Upper lobe of left lung (tissue), 6 donors: Measurements from ENCODE around the gene NSDHL. TPM values are rescaled to one million over a fixed set of nuclear protein-coding genes. Genes with fewer than 3 reads are reported as not detected.
A peak's percentile ranks its signal among the peaks of the same experiment; 100 is the strongest.

Experiments used
- ATAC-seq, 2 donors: fragments of 200-7000 bp; cut with Tn5 transposase; one replicate each; pipeline ENCODE4 v1.9.1; 2022; ENCODE audit warnings: mild to moderate bottlenecking in 2 of 2, moderate library complexity in 2 of 2; ENCODE audit not compliant: low FRiP score in 2 of 2
- DNase-seq, 2 donors: peaks; one replicate each; pipeline ENCODE4 v3.0.0-alpha.2; 2019 to 2020
- H3K27ac ChIP-seq, 4 donors: fragments of 200-600 bp; sonication (generic); one replicate each; pipeline ENCODE4 v1.5.1; 2016 to 2019
- H3K27me3 ChIP-seq, 4 donors: fragments of 200-600 bp; sonication (generic); one replicate each; pipeline ENCODE4 v1.5.1; 2017 to 2019
- H3K36me3 ChIP-seq, 4 donors: fragments of 200-600 bp; sonication (generic); one replicate each; pipeline ENCODE4 v1.5.1; 2016 to 2019
- H3K4me1 ChIP-seq, 4 donors: fragments of 200-600 bp; sonication (generic); one replicate each; pipeline ENCODE4 v1.5.1; 2018 to 2019
- H3K4me3 ChIP-seq, 4 donors: fragments of 200-600 bp; sonication (generic); one replicate each; pipeline ENCODE4 v1.5.1; 2017 to 2019; ENCODE audit warnings: mild to moderate bottlenecking in 2 of 4, moderate library complexity in 1 of 4
- H3K9me3 ChIP-seq, 4 donors: fragments of 200-600 bp; sonication (generic); one replicate each; pipeline ENCODE4 v1.5.1; 2018 to 2019
- CTCF ChIP-seq, 6 experiments: fragments of 450-650 bp in 4 of 6; fragments of 200-600 bp in 2 of 6; sonication (generic) in 2 of 6; IDR thresholded peaks; one replicate each; pipeline ENCODE4 v1.5.1; 2016 to 2019; ENCODE audit warnings: antibody characterized with exemption in 6 of 6
- EP300 ChIP-seq, 4 donors: sonication (generic); formaldehyde crosslinking; IDR thresholded peaks; one replicate each; pipeline ENCODE4 v1.5.1; 2017; ENCODE audit warnings: antibody characterized with exemption in 4 of 4, control low read depth in 2 of 4
- POLR2A ChIP-seq, 4 donors: fragments of 450-650 bp; IDR thresholded peaks; one replicate each; pipeline ENCODE4 v1.5.1; 2016 to 2017; ENCODE audit warnings: antibody characterized with exemption in 4 of 4, mild to moderate bottlenecking in 2 of 4
- POLR2AphosphoS5 ChIP-seq, 2 donors: sonication (generic); formaldehyde crosslinking; IDR thresholded peaks; one replicate each; pipeline ENCODE4 v1.5.1; 2017; ENCODE audit warnings: antibody characterized with exemption in 2 of 2
- WGBS, 2 donors: methylation state at CpG; one replicate each; pipeline ENCODE4 v1.1.5; 2017 to 2018; 5-methylcytosine and 5-hydroxymethylcytosine counted together
- total RNA-seq, 6 donors: library from RNA; depleted of rRNA in 4 of 6; stranded (reverse); fragments of >200 nt in 4 of 6; gene quantifications; one replicate each; pipeline versions ENCODE4 v1.1.0 to v1.2.1, GENCODE V29; 2016 to 2021
- donor health status: DM: no; HTN: no; CAD: no; lungs with moderate emphysema.
- donor health status: DM: no; HTN: yes; CAD: no; lungs with severe emphysema.

NSDHL gene
- total RNA-seq, 6 donors from 2014 or later = 5.2 to 26.0 (median 21.1) TPM

DNA sequence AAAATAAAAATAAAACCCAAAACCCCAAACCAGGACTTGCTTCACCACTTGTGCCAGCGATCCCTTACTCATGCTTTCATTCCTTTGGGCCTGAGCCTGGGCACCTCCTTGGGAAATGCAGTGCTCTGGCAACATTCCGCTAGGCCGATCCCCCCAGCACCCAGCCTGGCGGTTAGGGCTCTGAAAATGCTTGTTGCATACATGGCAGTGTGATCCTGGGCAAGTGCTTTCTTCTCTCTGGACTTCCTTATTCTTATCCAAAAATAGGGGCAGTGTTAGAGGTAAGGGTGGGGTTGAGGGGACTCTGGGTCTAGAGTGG is 71.6 kb downstream of the NSDHL start:
- Histone ChIP-seq H3K27ac (no peak overlapping the region), H3K27me3 (no peaks in the 10 kb centered on the region), H3K4me3 (no peak overlapping the region), H3K9me3 (no peaks in the 10 kb centered on the region), H3K4me1 (peaks cover 0 to 20% (median 0%) of the 10 kb centered on the region in 4 donors), H3K36me3 (no peaks in the 10 kb centered on the region)
- TF ChIP-seq POLR2AphosphoS5 (IDR thresholded peaks at IDR 0.05) (no peak), EP300 (IDR thresholded peaks at IDR 0.05) (no peak), POLR2A (IDR thresholded peaks at IDR 0.05) (no peak), CTCF (IDR thresholded peaks at IDR 0.05) (no peak)
- DNase-seq (no peak), ATAC-seq (no peak)
- 86 to 93% methylated on average over 3 to 4 of the region's 4 CpGs for WGBS, 2 donors

DNA sequence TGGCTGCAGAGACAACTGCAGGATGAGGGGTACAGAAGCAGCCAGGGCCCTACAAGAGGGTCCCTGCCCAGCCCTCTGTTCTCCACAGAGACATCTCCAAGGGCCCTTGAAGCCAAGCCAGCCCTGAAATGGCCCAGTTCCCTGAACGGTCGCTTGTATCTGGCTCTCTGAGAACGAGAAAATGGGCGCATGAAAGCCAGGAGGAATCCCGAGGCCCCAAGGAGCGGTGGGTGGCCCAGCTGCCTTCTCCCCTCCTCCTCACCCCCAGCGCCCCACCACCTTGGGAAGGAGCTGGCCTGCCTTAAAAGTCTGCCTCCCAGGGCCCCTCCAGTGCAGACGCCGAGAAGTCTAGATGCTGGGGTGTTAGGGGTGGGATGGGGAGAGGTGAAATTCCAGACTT is 72.7 kb downstream of the NSDHL start:
- Histone ChIP-seq H3K4me3 (no peak overlapping the region), H3K27ac (no peak overlapping the region), H3K36me3 (no peaks in the 10 kb centered on the region), H3K9me3 (no peaks in the 10 kb centered on the region), H3K4me1 (peaks cover 0 to 10% (median 0%) of the 10 kb centered on the region in 4 donors), H3K27me3 (no peaks in the 10 kb centered on the region)
- 74 to 79% methylated on average over 2 to 9 of the region's 9 CpGs for WGBS, 2 donors
- no peak for TF ChIP-seq CTCF (IDR thresholded peaks at IDR 0.05)
- no peak for TF ChIP-seq EP300 (IDR thresholded peaks at IDR 0.05)
- no peak for TF ChIP-seq POLR2A (IDR thresholded peaks at IDR 0.05)
- no peak for TF ChIP-seq POLR2AphosphoS5 (IDR thresholded peaks at IDR 0.05)
- no peak for ATAC-seq
- no peak for DNase-seq

DNA sequence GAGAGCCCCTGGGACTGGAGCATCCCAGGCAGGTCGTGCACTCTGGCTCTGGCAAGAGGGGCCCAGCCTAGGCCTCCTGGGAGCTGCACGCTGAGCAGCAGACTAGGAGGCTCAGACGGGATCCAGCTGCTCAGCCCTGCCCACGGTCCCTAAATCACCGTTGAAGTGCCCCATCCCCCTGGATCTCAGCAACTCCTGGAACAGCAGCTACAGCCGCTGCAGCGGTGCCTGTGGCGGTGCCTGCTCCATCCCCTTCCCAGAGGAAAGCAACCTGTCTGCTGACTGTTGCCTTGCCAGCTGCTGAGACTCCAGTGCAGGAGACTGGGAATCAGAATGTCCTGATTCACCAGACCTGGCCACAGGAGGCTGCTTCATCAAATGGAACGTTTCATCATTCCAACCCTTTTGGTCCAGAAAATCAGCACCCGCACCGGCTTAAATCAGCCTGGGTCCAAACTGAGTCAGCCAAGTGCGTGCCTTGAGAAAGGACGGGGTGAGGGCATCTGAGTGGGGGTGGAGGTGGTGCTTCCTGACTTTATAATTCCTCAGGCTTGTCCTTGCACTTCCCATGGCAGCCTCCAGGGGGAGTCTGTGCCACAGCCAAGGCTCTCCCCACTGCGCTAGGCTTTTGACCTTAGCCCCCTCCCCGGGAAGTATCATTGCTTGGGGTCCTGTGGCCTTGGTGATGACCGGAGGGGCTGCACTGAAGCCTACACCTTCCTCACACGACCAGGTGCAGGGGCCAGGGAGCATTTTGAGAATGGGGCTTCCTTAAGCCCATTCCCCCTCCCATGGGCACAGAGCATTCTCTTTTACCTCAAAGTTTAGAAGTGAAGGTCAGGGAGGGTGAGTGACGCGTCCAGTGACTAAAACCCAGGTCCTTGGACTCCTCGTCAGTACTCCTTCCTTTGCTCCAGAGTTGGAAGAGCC is 73.6 kb downstream of the NSDHL start:
- WGBS, 2 donors = 37 to 64% methylated on average over 5 to 20 of the region's 20 CpGs
- H3K4me1 ChIP-seq = peaks cover 0 to 8% (median 0%) of the 10 kb centered on the region in 4 donors
- no peak for TF ChIP-seq POLR2AphosphoS5 (IDR thresholded peaks at IDR 0.05)
- no peak for TF ChIP-seq EP300 (IDR thresholded peaks at IDR 0.05)
- peak; percentile 36 to 78 (median 62) for TF ChIP-seq CTCF (IDR thresholded peaks at IDR 0.05)
- H3K27ac ChIP-seq = no peak overlapping the region
- no peaks in the 10 kb centered on the region for H3K36me3 ChIP-seq
- DNase-seq (no peak), ATAC-seq (peak in 1 of 2 donors; percentile 59)
- no peaks in the 10 kb centered on the region for H3K9me3 ChIP-seq
- no peak overlapping the region for H3K4me3 ChIP-seq
- H3K27me3 ChIP-seq = no peaks in the 10 kb centered on the region

DNA sequence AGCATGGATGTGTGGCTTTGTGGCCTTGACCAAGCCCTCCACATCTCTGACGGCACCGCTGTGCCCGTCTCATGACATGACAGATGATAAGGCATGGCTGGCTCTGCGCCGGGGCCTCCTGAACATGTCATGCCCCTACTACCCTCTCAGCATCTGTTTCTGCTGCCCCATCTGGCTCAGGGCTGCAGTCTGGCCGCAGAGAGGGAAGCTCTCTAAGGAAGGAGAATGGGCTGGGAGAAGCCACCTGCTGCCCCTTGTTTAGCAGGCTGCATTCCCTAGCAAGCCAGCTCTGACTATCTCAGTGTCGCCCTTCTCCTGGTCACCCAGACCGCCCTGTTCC is 74.2 kb downstream of the NSDHL start:
- TF ChIP-seq EP300 (IDR thresholded peaks at IDR 0.05) (no peak), CTCF (IDR thresholded peaks at IDR 0.05) (no peak), POLR2A (IDR thresholded peaks at IDR 0.05) (no peak), POLR2AphosphoS5 (IDR thresholded peaks at IDR 0.05) (no peak)
- no peak overlapping the region for H3K27ac ChIP-seq
- no peaks in the 10 kb centered on the region for H3K36me3 ChIP-seq
- no peak for DNase-seq
- H3K4me1 ChIP-seq = peaks cover 0 to 8% (median 0%) of the 10 kb centered on the region in 4 donors
- H3K9me3 ChIP-seq = no peaks in the 10 kb centered on the region
- WGBS, 2 donors = 79% methylated on average over 8 of the region's 8 CpGs; no CpG with 5 or more reads in 1 of the 2 donors
- no peak overlapping the region for H3K4me3 ChIP-seq
- ATAC-seq = no peak
- H3K27me3 ChIP-seq = no peaks in the 10 kb centered on the region
